Head of caudate nucleus (tissue), 42 donors: ENCODE data around the gene BRIP1.
"Not testable (repeated sequence)": the region's sequence is repeated elsewhere in the genome, so short reads cannot be mapped to it uniquely, and the experiment has no call there.

ENCODE experiments used
- DNase-seq, 42 donors: peaks; one replicate each; pipeline versions ENCODE4 v3.0.0 to v3.0.0-alpha.2; 2020 to 2021; ENCODE audit warnings: mixed read lengths in 7 of 42
- intact Hi-C: fragments of 100-400 bp; cut with DNase I; formaldehyde crosslinking; loops from one replicate; pipeline ENCODE4 v1.15.0; 2022

The BRIP1 gene

GRCh38 chr17:61869138-61869537 lies 5.8 kb upstream of the BRIP1 start:
- intact Hi-C loops, result no loop called here
- DNase-seq, result no peak

DNA sequence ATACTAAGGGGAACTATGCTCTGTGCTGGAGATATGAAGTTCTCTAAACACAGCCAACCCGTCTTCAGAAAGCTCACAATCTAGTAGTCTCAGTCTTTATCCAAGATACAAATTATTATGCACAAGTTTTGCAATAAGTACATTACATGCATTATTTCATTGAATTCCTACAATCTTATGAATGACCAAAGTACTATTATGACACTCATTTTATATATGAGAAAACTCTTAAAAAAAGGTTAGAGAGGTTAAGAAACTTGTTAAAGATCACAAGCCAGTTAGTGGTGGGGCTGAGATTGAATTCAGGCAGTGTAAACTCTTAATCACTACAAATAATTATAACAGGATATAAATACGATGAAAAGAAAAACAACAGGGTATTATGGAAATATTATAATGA lies 4.7 kb upstream of the BRIP1 start:
- intact Hi-C loops, result no loop called here

DNA sequence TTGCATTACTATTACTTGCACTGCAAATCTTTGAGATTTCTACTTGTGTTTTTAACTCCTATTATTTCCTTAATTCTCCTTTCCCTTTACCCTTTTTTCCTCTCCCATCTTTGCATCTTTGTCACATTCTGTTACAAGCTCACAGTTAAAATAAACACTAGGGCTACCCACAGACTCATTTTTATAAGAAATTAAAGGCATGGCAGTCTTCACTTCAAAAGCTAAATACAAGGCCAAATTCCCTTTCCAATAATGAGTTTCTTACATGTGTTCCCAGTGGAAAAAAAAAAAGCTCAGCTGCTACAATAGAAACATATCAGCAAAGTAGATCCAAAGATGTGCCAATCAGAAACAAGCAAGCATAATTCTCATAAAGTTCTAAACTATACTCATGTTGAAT lies 3.7 kb upstream of the BRIP1 start:
- intact Hi-C loops, result no loop called here

More for the DNA sequence above, 4.7 kb upstream of the BRIP1 start:
- DNase-seq, result no peak

GRCh38 chr17:61863801-61864126 lies 436 bp upstream of the BRIP1 start:
- DNase-seq, result peak in 1 of 42 donors; percentile 3
- intact Hi-C loops, result no loop called here

More for the DNA sequence above, 3.7 kb upstream of the BRIP1 start:
- DNase-seq, result no peak

DNA sequence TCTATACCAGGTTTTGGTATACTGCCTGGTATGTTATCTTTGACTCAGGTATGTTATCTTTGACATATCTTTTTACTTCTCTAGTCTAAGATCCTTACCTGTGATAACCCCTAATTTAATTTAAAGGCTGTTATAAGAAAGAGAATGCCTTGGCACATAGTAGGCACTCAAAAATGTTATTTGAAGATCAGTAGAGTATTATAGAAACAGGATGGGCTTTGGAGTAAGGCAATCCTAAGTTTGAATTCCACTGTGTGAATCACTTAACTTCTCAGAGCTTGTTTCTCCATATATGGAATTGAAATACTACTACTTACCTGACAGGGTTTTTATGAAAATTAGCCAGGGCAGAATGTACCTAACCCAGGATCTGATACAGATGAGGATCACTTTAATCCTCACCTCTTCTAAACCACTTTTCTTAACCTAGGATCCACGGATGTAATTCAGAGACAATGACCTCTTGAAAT lies 1.2 kb downstream of the BRIP1 start:
- intact Hi-C loops, result no loop called here

DNA sequence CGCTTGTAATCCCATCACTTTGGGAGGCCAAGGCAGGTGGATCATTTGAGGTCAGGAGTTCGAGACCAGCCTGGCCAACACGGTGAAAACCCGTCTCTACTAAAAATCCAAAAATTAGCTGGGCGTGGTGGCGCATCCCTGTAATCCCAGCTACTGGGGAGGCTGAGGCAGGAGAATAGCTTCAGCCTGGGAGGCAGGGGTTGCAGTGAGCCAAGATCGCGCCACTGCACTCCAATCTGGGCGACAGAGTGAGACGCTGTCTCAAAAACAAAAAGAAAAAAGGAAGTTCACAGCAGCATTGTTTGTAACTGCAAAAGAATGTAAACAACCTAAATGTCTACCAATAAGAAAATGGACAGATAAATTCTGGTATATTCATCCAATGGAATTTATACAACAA lies 2.9 kb downstream of the BRIP1 start:
- intact Hi-C loops, DNase-seq: not testable (repeated sequence)

More for the DNA sequence above, 1.2 kb downstream of the BRIP1 start:
- no peak for DNase-seq

GRCh38 chr17:61856035-61856434 lies 7.3 kb downstream of the BRIP1 start:
- no peak for DNase-seq
- intact Hi-C loops, result no loop called here

DNA sequence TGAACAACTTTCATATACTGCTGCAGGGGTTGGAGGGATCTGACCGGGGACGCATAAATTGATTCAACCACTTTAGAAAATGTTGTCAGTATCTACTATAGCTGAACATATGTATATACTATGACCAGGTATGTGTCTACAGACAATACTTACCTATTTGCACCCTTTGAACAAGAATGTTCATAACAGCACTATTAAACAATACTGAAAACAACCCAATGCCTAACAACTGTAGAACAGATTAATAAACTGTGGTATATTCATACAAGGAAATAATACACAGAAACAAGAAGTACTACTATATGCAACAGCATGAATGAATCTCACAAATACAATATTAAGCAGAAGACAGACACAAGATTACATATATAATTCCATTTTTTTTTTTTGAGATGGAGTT lies 10.5 kb downstream of the BRIP1 start:
- intact Hi-C loops, result no loop called here
- DNase-seq, result no peak

DNA sequence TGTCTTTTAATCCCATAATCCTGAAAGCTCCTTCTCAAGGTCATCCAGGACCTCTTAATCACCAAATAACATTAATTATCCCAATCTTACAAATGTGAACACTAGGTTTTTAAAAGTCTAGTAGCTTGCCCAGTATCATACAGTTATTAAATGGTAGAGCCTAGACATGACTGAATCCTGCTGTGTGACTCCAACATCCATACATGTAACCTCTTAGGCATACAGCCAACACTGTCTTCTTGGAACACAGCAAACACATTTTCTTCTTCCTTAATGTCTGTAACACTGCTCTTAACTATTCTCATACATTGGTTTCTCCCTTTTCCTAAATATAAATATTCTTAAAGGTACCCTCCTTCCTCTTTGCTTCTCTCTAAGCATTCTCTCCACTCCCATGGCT lies 13.7 kb downstream of the BRIP1 start:
- intact Hi-C loops, result no loop called here
- no peak for DNase-seq

DNA sequence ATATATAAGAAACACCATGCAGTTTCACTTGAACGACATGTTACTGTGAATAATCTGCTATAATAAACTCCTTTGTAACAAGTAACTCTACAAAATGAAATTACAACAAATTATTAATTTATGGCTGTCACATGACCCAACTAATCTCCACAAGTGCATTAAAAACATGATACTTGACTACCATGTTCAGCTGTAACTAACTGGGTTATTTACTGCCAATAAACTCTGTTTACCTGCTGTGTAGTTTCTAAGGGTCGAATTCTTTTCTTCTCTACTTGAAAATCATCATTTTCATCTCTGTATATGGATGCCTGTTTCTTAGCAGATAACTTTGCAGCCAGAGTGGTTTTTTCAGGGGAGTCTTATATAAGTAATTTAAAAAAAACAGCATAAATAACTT lies 14.4 kb downstream of the BRIP1 start:
- intact Hi-C loops, result no loop called here
- no peak for DNase-seq

DNA sequence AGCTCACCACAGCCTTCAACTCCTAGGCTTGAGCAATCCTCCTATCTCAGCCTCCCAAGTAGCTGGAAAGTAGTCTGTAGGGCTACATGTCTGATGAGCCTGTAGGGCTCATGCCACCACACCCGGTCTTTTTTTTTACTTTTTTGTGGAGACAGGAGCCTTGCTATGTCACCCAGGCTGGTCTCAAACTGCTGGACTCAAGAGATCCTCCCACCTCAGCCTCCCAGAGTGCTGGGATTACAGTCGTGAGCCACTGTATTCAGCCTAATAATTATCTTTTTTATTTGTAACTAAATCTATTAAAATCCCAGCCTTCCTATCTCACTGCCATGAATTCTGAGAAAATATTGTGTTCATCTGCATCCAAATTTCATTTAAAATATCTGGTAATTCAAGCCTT lies 15.1 kb downstream of the BRIP1 start:
- DNase-seq, result no peak
- intact Hi-C loops, result no loop called here

DNA sequence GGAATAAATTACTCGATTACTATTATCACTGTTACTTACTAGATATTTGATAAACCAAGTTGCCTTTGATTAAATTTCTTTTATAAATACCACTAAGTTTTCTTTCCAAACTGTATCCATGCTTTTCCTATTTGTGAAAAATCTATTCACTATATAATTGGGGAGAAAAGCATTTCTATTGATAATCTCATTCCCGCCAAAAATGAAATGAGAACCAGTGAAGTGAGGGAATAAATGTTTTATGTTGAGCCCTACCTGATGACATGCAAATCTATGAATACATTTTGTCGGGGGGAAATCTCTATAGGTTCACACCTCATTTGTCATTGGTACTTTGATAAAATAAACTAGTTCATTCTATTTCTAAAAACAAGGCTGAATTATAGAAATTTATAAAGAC lies 15.7 kb downstream of the BRIP1 start:
- intact Hi-C loops, result no loop called here
- no peak for DNase-seq

GRCh38 chr17:61846761-61847375 lies 16.5 kb downstream of the BRIP1 start:
- intact Hi-C loops, result no loop called here

GRCh38 chr17:61846088-61846487 lies 17.2 kb downstream of the BRIP1 start:
- intact Hi-C loops, result no loop called here
- no peak for DNase-seq

More at GRCh38 chr17:61846761-61847375, 16.5 kb downstream of the BRIP1 start:
- no peak for DNase-seq

DNA sequence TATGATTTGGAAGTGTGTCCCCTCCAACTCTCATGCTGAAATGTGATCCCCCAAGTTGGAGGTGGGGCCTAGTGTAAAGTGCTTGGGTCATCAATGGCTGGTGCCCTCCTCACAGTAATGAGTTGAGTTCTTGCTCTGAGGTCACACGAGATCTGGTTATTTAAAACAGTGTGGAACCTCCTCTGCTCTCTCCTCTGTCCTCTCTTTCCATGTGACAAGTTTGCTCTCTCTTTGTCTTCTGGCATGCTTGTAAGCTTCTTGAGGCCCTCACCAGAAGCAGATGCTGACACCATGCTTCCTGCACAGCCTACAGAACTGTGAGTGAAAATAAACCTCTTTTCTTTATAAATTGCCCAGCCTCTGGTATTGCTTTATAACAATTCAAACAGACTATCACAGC lies 19.9 kb downstream of the BRIP1 start:
- intact Hi-C loops, result no loop called here

DNA sequence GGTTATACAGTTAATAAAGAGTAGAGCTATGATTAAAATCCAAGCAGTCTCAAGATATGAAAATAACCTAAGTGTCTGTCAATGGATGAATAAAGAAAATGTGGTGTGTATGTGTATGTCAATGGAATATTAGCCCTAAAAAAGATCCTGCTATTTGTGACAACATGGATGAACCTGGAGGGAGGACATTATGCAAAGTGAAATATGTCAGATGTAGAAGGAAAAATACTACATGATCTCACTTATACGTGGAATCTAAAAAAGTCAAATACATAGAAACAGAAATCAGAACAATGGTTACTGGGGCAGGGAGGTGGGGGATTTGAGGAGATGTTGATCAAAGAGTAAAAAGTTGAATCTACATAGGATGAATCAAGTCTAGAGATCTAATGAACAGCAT lies 20.4 kb downstream of the BRIP1 start:
- intact Hi-C loops, result no loop called here
- DNase-seq, result no peak

More for the DNA sequence above, 19.9 kb downstream of the BRIP1 start:
- no peak for DNase-seq

DNA sequence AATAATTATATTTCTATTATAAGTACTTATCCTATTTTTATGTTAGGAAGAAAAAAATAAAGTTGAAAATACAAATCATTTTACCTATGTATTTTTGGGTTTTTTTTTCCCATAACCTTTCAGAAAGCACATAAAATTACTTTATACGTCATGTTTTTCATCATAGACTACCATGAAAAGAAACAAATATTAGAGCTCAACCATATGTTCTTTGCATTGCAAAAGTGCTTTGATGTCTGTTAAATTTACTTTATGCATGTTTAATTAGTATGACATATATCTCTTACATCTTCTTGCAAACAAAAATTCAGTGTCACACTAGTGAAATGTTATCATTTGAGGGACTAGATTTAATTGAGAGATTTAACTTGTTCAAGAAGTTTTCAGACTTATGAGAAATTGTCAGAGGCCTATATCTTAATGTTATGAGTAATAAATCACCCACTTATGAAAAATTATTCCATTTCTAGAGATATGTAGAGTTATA lies 24.0 kb downstream of the BRIP1 start:
- intact Hi-C loops, result no loop called here
- DNase-seq, result no peak

DNA sequence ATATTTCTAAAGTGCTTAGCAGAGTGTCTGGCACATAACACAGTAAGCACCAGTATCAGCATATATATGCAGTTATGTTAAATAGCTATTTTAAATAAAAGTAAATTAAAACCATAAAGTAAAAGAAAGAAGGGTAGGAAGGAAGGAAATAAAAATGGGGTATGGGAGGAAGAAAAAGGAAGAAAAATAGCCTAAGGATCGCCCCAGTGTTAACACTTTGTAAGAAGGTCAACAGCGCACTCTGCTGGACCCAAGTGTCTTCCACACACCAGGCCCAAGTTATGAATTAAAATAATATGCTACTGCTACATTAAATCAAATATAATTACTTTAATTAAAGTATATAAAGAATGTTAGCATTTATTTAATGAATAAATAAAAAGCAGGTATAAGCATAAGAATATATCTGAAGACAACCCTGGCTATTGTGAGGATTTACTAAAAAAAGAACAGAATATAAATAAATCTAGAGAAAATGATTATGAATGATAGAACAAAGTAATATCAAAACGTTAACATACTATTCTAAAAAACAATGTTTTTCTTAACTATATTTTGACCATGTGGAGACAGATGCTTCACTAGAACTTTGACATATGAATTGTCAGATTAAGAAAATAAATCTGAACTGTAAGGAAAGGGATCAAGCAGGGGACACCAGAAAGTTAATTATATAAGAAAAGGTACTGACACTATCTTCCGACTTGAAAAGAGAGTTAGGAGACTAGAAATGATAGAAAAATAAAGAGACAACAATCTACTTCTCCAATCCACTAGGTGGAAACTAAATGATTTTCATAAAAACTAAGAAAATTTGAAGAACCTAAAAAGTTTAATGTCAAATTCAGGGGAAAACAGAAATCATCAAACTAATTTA lies 25.9 kb downstream of the BRIP1 start:
- peak in 39 of 42 donors; percentile 6 to 74 (median 43) for DNase-seq
- intact Hi-C loops, result no loop called here

DNA sequence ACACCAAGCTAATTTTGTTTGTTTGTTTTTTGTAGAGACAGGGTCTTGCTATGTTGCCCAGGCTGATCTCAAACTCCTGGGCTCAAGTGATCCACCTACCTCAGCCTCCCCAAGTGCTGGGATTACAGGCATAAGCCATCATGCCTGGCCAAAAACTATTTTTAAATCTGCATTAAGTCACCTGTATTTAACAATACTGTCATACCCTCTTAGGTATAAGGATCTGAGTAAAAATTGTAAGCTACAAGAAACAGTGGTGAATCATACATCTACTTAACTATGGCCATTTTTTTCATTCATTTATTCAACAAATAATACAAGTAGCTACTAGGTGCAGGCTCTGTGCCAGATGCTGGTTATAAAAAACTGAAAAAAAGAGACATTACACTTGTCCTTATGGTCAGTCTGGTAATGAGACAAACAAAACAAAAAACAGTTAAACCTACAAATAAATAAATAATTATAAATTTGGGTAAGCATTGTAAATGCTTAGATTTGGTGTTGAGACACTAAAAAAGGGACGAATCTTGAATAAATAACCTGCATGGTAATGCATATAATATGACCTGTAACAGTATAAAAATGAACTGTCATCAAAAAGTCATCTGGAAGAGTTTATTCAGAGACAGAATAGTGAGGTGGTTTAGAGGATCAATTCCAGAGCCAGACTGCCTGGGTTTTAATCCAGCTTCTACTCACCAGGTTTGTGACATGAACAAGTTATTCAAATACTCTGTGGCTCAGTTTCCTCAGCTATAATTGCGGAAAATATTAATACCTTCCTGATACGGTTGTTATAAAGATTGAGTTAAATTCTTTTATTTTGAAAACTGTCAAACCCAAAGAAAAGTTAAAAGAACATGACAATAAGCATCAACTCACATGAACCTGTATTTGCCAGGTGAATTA lies 26.8 kb downstream of the BRIP1 start:
- intact Hi-C loops, result no loop called here
- no peak for DNase-seq

DNA sequence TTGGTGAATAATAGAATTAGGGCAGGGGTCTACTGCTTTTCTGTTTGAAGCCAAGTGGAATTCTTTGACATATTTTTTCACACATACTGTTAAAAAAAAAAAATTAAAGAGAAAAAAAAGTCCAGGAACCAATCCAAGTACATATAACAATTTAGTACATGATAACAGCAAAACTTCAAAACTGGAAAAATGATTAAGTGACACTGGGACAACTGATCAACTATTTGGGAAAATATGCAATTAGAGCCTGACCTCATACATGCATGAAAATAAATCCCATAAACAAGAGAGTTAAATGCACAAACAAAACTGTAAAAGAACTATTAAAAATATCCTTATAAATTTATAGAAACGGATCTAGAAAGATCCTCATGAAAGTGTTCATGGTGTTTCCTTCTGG lies 27.7 kb downstream of the BRIP1 start:
- no peak for DNase-seq
- intact Hi-C loops, result no loop called here
